ENCODE data around the gene KRTAP3-2. TPM values are rescaled to one million over a fixed set of nuclear protein-coding genes. Genes with fewer than 3 reads are reported as not detected.

Gene KRTAP3-2
- total and polyA plus RNA-seq, 4 donors = 0.94 TPM; not detected in 3

DNA sequence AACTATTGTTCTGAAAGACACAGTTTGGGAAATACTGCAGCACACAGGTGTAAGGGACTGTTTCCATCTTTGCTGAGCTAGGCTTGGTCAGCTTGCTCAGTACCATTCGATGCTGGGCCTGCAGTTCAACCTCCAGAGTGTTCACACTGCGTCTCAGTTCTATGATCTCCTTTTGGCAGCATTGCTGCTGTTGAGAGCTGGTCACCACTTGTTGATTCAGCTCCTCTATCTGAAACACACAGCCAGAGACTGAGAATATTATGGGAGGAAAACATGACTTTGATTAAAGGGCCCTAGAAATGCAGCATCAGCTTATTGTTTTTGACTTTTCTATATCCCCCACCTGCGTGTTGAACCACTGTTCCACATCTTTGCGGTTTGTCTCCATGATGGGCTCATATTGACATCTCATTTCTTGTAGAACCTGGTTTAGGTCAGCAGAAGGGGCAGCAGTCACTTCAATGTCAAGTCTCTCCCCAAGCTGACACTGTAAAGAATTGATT is 37.6 kb downstream of the KRTAP3-2 start:
- DNase-seq (no peak), ATAC-seq (ENCODE audit: insufficient read depth, low FRiP score) (no peak)
- no peak overlapping the region for H3K4me3 ChIP-seq
- WGBS, 2 donors = 87 to 90% methylated on average over 4 of the region's 4 CpGs
- no peaks in the 10 kb centered on the region for H3K9me3 ChIP-seq (ENCODE audit: control insufficient read depth in 4 of 4, insufficient read depth in 3 of 4, low read length in 3 of 4)
- no peaks in the 10 kb centered on the region for H3K36me3 ChIP-seq (ENCODE audit: control insufficient read depth in 4 of 4, insufficient read depth in 4 of 4, low read length in 4 of 4)
- no peak for TF ChIP-seq CTCF (IDR thresholded peaks at IDR 0.05; ENCODE audit: control extremely low read depth, extremely low read depth)
- peaks cover 0 to 8% (median 0%) of the 10 kb centered on the region in 3 donors for H3K27me3 ChIP-seq (ENCODE audit: control insufficient read depth in 3 of 3, insufficient read depth in 3 of 3, low read length in 2 of 3)
- H3K4me1 ChIP-seq (ENCODE audit: control insufficient read depth in 5 of 5, insufficient read depth in 5 of 5, low read length in 5 of 5) = peaks cover 0 to 1% (median 0%) of the 10 kb centered on the region in 5 donors
- H3K9ac ChIP-seq (ENCODE audit: insufficient read depth in 1 of 2, low read length in 2 of 2) = no peak overlapping the region
- H3K27ac ChIP-seq (ENCODE audit: low read depth in 1 of 2, low read length in 1 of 2) = no peak overlapping the region

DNA sequence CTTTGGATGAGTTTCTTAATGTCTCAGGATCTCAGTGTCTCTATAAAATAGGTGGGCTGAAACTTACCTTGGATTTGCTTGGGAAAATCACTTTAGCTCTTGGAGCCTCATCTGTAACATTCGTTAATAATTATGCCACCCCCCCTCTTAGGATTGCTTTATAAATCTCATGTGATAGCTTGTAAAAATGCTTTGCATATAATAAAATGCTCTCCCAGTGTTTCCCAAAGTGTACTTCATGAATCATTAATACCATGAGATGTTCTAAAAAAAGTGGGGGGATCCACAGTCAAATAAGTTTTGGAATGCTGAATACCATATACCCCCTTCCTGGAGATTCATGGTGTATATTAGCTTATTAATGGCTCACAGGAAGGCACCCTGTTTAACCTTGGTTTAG is 38.1 kb downstream of the KRTAP3-2 start:
- H3K36me3 ChIP-seq (ENCODE audit: control insufficient read depth in 4 of 4, insufficient read depth in 4 of 4, low read length in 4 of 4) = no peaks in the 10 kb centered on the region
- no peak overlapping the region for H3K4me3 ChIP-seq
- no peak for ATAC-seq (ENCODE audit: insufficient read depth, low FRiP score)
- peaks cover 0 to 2% (median 0%) of the 10 kb centered on the region in 5 donors for H3K4me1 ChIP-seq (ENCODE audit: control insufficient read depth in 5 of 5, insufficient read depth in 5 of 5, low read length in 5 of 5)
- H3K27me3 ChIP-seq (ENCODE audit: control insufficient read depth in 3 of 3, insufficient read depth in 3 of 3, low read length in 2 of 3) = peaks cover 0 to 12% (median 0%) of the 10 kb centered on the region in 3 donors
- no peak overlapping the region for H3K9ac ChIP-seq (ENCODE audit: insufficient read depth in 1 of 2, low read length in 2 of 2)
- no peaks in the 10 kb centered on the region for H3K9me3 ChIP-seq (ENCODE audit: control insufficient read depth in 4 of 4, insufficient read depth in 3 of 4, low read length in 3 of 4)
- 89 to 93% methylated on average over 1 of the region's 1 CpG for WGBS, 2 donors
- TF ChIP-seq CTCF (IDR thresholded peaks at IDR 0.05; ENCODE audit: control extremely low read depth, extremely low read depth) = no peak
- no peak overlapping the region for H3K27ac ChIP-seq (ENCODE audit: low read depth in 1 of 2, low read length in 1 of 2)
- no peak for DNase-seq

DNA sequence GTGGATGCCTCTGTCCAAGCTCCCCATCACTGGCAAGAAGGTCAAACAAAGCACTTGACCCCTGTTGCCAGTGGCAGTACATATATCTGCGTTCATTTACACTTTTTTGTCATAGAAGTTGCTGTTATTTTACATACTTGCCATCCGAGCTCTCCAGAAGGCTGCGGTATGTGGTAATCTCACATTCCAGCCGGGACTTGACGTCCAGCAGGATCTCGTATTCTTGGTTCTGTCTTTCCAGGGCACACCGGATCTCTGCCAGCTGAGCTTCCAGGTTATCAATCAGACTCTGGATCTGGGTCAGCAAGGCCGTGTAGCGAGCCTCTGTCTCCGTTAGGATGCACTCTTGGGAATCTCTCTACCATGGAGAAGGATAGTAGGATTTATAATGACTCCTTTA is 39.6 kb downstream of the KRTAP3-2 start:
- DNase-seq (peak; percentile 19 to 45 (median 25)), ATAC-seq (ENCODE audit: insufficient read depth, low FRiP score) (no peak)
- Histone ChIP-seq H3K9ac (ENCODE audit: insufficient read depth in 1 of 2, low read length in 2 of 2) (no peak overlapping the region), H3K9me3 (ENCODE audit: control insufficient read depth in 4 of 4, insufficient read depth in 3 of 4, low read length in 3 of 4) (no peaks in the 10 kb centered on the region), H3K27me3 (ENCODE audit: control insufficient read depth in 3 of 3, insufficient read depth in 3 of 3, low read length in 2 of 3) (peaks cover 0 to 12% (median 0%) of the 10 kb centered on the region in 3 donors), H3K36me3 (ENCODE audit: control insufficient read depth in 4 of 4, insufficient read depth in 4 of 4, low read length in 4 of 4) (no peaks in the 10 kb centered on the region), H3K27ac (ENCODE audit: low read depth in 1 of 2, low read length in 1 of 2) (no peak overlapping the region), H3K4me3 (no peak overlapping the region), H3K4me1 (ENCODE audit: control insufficient read depth in 5 of 5, insufficient read depth in 5 of 5, low read length in 5 of 5) (peaks cover 0 to 8% (median 0%) of the 10 kb centered on the region in 5 donors)
- 49 to 67% methylated on average over 10 of the region's 10 CpGs for WGBS, 2 donors
- TF ChIP-seq CTCF (IDR thresholded peaks at IDR 0.05; ENCODE audit: control extremely low read depth, extremely low read depth) = no peak
